NCI-H1105 (cell line): Measurements from ENCODE around the gene ZBTB40.

Source experiments
- DNase-seq: peaks from one replicate; lab custom pipeline; 2025; lab: John Stamatoyannopoulos, UW

ZBTB40 gene, protein sequence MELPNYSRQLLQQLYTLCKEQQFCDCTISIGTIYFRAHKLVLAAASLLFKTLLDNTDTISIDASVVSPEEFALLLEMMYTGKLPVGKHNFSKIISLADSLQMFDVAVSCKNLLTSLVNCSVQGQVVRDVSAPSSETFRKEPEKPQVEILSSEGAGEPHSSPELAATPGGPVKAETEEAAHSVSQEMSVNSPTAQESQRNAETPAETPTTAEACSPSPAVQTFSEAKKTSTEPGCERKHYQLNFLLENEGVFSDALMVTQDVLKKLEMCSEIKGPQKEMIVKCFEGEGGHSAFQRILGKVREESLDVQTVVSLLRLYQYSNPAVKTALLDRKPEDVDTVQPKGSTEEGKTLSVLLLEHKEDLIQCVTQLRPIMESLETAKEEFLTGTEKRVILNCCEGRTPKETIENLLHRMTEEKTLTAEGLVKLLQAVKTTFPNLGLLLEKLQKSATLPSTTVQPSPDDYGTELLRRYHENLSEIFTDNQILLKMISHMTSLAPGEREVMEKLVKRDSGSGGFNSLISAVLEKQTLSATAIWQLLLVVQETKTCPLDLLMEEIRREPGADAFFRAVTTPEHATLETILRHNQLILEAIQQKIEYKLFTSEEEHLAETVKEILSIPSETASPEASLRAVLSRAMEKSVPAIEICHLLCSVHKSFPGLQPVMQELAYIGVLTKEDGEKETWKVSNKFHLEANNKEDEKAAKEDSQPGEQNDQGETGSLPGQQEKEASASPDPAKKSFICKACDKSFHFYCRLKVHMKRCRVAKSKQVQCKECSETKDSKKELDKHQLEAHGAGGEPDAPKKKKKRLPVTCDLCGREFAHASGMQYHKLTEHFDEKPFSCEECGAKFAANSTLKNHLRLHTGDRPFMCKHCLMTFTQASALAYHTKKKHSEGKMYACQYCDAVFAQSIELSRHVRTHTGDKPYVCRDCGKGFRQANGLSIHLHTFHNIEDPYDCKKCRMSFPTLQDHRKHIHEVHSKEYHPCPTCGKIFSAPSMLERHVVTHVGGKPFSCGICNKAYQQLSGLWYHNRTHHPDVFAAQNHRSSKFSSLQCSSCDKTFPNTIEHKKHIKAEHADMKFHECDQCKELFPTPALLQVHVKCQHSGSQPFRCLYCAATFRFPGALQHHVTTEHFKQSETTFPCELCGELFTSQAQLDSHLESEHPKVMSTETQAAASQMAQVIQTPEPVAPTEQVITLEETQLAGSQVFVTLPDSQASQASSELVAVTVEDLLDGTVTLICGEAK

DNA sequence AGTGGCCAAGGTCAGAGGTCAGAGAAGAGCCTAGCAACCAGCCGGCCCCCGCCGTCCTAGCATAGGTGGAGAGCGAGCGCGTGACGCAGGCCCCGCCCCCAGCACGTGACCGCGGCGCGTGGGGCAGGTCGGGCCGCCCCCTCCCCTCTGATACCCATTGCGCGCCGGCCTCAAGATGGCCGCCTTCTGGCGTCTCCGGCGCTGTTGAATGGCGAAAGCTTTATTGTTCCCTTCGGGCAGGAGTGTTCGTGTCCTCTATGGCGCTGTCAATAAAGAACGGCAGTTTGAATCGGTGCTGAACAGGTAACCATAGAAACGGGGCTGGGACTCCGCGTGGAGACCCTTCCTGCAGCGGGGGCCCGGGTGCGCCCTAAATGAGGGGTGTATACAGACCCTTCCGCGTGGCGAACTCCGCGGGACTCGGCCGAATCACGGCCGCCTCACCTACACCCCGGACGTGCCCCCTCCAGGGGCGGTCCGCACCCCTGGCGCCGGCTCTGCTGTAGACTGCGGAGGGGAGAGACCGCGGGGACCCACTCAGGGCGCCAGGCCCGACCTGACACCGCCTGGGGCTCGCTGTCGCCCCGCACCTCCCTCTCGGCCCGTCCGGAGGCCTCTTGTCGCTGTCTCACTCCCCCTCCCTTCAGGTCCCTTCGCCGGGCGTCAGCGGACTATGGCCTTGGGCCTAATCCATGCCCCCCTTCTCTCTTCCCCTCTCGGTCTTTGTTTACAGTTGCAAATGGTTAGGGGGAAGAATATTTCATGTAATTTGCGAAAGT lies at the start of gene ZBTB40:
Gene ZBTB40 (plus strand): TSS at position 150 of the 779 bp plus-strand sequence. CDS start 38,098 bp downstream, outside the sequence.
- DNase-seq: peak; percentile 98

DNA sequence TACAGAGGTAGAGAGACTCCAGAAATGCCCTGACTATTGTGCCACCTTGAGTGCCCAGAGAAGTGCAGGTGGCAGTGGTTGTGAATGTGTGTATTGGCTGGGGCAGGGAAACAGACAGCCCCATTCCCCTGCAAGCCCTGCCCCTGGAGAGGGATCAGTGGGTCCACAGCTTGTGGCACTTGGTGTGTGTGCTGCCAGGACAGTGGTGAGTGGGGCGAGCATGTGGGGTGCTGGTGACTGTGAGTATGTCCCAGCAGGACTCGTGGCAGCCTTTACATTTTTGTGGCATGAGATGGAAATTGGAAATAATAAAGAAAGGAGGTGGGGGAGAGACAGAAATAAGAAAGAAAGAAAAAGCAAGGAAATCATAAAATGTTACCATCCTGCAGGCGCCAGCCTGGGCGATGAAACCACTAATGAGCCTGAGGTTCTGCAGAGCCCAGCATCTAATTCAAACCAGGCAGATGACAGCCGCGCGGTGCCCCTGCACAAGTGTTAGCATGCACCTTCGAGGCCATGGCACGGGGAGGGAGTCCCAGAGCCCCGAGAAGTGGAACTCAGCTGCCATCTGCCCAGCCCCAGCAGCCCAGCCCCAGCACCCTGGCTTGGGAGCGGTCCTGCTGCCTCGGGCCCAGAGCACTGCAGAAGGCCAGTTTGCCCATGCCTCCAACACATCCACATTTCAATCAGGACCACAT lies 49.1 kb upstream of the ZBTB40 start:
- no peak for DNase-seq

GRCh38 chr1:22404486-22404885 lies 47.2 kb upstream of the ZBTB40 start:
- no peak for DNase-seq

DNA sequence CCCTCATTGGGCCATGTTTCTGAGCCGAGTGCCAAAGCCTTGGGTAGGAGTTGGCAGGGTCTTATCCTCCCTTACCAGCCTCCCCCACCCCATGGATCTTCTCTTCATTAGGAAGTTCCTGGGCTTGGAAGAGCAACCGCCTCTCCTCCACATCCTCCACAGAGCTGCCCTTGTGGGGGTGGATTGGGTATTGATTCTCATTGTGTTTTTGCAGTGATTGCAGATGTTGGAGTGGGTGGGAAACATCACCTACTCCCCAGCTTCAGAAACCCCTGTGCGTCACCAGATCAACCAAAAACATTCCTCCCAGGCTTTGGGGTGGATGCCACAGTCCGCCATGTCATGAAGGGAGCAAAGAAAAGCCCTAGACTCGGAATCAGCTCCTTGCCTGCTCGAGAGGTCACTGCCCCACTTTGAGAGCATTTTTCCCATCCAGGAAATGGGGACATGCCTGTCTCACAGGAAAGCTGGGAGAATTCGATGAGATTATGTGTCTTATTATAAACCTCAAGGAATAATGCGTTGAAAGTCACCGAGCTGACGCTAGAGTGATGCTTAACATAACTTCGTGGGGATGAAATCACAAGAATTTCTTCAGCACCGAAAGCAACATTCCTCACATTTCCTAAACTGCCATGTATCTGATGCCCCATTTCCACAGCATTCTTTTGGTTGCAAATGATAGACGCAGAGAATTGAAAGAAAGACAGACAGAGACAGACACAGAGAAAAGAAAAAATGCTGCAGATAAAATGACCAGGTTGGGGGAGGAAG lies 44.7 kb upstream of the ZBTB40 start:
- DNase-seq: no peak

GRCh38 chr1:22408230-22408629 lies 43.4 kb upstream of the ZBTB40 start:
- no peak for DNase-seq

GRCh38 chr1:22410401-22410800 lies 41.2 kb upstream of the ZBTB40 start:
- DNase-seq: no peak

- DNase-seq: no peak
Observed at GRCh38 chr1:22410928-22411495, 40.6 kb upstream of the ZBTB40 start.

- no peak for DNase-seq
Observed at GRCh38 chr1:22411589-22411988, 40.1 kb upstream of the ZBTB40 start.

GRCh38 chr1:22412932-22413727 lies 38.5 kb upstream of the ZBTB40 start:
- no peak for DNase-seq

DNA sequence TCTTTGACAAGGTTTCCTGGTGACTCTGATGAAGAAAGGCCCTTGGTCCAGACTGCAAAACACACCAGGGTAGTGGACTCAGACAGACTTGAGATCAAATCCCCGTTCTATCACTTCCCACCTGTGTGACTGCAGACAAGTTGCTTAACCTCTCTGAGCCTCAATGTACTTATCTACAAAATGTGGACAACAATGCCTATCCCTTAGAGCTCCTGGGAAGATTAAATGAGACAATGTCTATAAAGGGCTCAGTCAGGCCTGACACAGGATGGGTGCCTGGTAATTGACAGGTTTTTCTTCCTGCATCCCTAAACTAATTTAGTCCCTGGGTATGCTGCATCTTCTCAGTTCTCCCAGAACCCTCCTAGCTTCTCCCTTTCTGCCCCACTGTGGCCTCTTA lies 37.9 kb upstream of the ZBTB40 start:
- no peak for DNase-seq

DNA sequence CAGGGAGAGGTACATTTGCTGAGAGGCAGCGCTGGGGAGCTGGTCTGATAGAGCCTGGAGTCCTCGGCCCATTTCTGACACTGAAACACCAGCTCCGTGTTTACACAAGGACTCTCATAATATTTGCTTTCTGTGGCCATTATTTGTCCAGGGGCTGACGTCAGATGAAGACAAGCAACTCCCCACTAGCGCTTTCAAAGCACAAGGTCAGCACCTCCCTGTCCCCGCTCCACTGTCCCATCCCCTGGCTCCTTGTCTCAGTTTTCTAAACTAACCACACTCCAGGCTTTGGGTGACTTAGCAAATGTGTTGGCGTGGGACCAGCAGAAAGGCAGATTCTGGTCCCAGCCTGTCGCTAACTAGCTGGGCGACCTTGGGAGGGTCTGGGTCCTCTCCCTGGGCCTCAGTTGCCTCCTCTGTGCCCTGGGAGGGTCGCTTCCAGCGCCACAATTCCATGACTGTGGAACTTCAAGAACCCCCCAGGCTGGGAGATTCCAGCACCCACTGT lies 37.4 kb upstream of the ZBTB40 start:
- peak; percentile 2 for DNase-seq

DNA sequence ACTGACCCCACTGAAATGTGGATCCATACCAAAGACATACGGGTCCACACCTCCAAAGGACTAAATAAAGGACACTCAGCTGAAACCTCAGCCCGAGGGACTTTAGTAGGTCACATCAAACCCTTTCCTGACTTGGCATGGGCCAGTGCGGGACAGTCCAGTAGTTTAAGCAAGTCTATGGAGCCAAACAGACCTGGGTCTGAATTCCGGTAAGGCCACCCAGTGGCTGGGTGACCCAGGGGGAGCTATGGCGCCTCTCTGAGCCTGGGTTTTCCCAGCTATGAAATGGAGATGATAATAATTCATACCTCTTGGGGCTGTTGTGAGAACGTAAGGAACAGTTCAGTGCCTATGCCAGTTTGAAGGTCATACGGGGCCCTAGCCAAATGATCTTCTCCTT lies 36.2 kb upstream of the ZBTB40 start:
- DNase-seq: no peak

DNA sequence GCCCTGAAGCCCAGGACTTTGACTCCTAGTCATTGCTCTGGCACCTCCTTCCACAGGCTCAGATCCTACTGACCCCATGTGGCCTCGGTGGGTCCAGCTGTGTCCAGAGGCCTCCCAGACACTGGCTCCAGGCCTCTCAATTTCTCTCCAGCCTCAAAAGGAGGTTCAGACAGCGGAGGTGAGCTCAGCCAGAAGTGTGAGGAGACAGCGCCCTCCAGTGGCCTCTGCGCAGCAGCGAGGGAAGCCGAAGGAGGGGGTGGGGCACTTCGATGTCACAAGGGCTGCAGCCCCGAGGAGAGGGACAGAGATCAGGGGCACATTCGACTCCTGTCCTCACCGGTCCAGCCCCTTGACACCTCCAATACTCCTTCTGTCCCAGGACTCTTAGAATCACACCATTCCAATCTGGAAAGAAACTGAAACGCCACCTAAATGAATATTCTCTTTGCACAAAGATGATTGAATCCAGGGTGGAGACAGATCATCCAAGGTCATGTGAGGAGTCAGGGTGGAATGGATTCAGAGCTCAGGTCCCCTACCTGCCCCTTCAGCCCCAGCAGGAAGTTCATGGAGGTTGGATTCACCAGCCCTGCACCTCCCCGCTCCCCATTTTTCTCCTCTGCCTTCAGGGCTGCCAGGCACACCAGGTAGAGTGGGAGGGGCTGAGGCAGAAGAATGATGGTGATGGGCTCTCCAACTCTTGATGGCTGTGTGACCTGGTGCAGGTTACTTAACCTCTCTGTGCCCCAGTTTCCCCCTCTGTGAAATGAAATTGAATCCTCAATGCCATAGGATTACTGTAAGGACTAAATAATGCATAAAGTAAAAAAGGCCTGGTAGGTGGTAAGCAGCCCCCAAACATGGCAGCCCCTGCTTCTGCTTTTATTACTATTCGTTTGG lies 34.8 kb upstream of the ZBTB40 start:
- DNase-seq: peak; percentile 83

- no peak for DNase-seq
Observed at GRCh38 chr1:22417466-22417865, 34.2 kb upstream of the ZBTB40 start.

GRCh38 chr1:22418312-22418711 lies 33.3 kb upstream of the ZBTB40 start:
- no peak for DNase-seq

DNA sequence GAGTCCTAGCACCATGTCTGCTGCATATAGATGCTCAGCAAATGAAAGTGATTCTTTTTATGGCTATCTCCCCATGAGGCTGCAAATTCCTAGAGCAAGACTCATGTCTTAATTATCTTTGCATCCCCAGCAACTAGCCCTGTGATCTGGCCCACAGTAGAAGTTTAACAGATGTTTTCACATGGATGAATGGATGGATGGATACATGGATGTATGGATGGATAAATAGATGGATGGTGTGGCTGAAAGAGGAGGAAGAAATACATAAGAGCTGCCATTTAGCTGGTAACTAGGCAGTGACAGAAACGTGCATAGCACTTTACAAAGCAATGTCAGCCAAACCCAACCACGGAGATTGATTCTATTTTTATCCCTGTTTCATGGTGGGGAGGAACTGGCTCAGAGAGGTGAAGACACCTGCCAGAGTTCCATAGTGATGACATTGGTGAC lies 32.7 kb upstream of the ZBTB40 start:
- no peak for DNase-seq

DNA sequence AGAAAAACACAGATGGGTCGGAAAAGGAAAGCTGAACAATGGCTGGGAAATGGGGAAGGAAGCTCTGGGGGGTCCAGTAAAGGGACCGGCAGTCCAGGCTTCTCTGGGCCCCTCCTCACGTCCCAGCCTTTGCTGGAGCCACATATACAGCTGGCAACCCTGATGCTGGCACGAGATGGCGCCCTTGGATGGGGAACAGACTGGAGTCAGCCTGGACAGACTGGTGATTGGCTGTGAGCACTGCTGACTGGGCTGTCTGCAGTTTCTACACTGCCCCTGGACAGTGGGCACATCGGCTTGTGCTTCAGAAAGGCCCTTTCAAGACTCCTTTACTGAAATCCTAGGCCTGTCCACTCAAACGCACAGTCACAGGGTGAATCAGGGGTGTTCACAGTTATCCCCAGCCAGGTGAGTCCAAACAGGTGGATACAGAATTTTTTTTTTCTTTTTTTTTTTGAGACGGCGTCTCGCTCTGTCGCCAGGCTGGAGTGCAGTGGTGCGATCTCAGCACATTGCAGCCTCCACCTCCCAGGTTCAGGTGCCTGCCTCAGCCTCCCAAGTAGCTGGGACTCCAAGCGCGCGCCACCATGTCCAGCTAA lies 31.1 kb upstream of the ZBTB40 start:
- peak; percentile 62 for DNase-seq
